ENCODE measurements around the gene CA10. TPM values are rescaled to one million over a fixed set of nuclear protein-coding genes. Genes with fewer than 3 reads are reported as not detected.

The CA10 gene
- total RNA-seq, 1 donor from 2014 or later, result not detected

- no peak for DNase-seq (ENCODE audit: low spot score)
Measured at GRCh38 chr17:51652529-51652928, 506.0 kb downstream of the CA10 start.

GRCh38 chr17:51651513-51652298 is 506.8 kb downstream of the CA10 start:
- no peak for DNase-seq (ENCODE audit: low spot score)

GRCh38 chr17:51650772-51651171 is 507.7 kb downstream of the CA10 start:
- DNase-seq (ENCODE audit: low spot score), result no peak

- DNase-seq (ENCODE audit: low spot score), result no peak
Measured at GRCh38 chr17:51650202-51650601, 508.3 kb downstream of the CA10 start.

- DNase-seq (ENCODE audit: low spot score), result no peak
Measured at GRCh38 chr17:51647826-51648225, 510.7 kb downstream of the CA10 start.

GRCh38 chr17:51647067-51647466 is 511.4 kb downstream of the CA10 start:
- no peak for DNase-seq (ENCODE audit: low spot score)

- DNase-seq (ENCODE audit: low spot score), result no peak
Measured at GRCh38 chr17:51646539-51646938, 512.0 kb downstream of the CA10 start.

GRCh38 chr17:51645056-51645455 is 513.5 kb downstream of the CA10 start:
- no peak for DNase-seq (ENCODE audit: low spot score)

GRCh38 chr17:51643702-51644490 is 514.6 kb downstream of the CA10 start:
- DNase-seq (ENCODE audit: low spot score), result no peak

GRCh38 chr17:51642029-51642428 is 516.5 kb downstream of the CA10 start:
- no peak for DNase-seq (ENCODE audit: low spot score)

- DNase-seq (ENCODE audit: low spot score), result no peak
Measured at GRCh38 chr17:51640108-51640622, 518.3 kb downstream of the CA10 start.

- DNase-seq (ENCODE audit: low spot score), result no peak
Measured at GRCh38 chr17:51638971-51639370, 519.5 kb downstream of the CA10 start.

- no peak for DNase-seq (ENCODE audit: low spot score)
Measured at GRCh38 chr17:51636291-51636690, 522.2 kb downstream of the CA10 start.

GRCh38 chr17:51630101-51630671 is 528.3 kb downstream of the CA10 start:
- DNase-seq (ENCODE audit: low spot score), result no peak

GRCh38 chr17:51629232-51629631 is 529.3 kb downstream of the CA10 start:
- no peak for DNase-seq (ENCODE audit: low spot score)

- DNase-seq (ENCODE audit: low spot score), result no peak
Measured at GRCh38 chr17:51627779-51628178, 530.7 kb downstream of the CA10 start.

- DNase-seq (ENCODE audit: low spot score), result no peak
Measured at GRCh38 chr17:51618476-51618875, 540.0 kb downstream of the CA10 start.

- no peak for DNase-seq (ENCODE audit: low spot score)
Measured at GRCh38 chr17:51617986-51618385, 540.5 kb downstream of the CA10 start.

- DNase-seq (ENCODE audit: low spot score), result no peak
Measured at GRCh38 chr17:51613255-51613654, 545.3 kb downstream of the CA10 start.

- DNase-seq (ENCODE audit: low spot score), result no peak
Measured at GRCh38 chr17:51612692-51613091, 545.8 kb downstream of the CA10 start.

GRCh38 chr17:51611585-51611984 is 546.9 kb downstream of the CA10 start:
- DNase-seq (ENCODE audit: low spot score), result no peak

GRCh38 chr17:51610834-51611233 is 547.7 kb downstream of the CA10 start:
- no peak for DNase-seq (ENCODE audit: low spot score)

Data from mesenteric fat pad (tissue), 1 donor.